SK-N-SH treated with all-trans-retinoic acid at 6 μM for 48 hours (cell line): ENCODE results near the gene FLRT1.

Experiments used
- ATAC-seq: fragments of 200-7000 bp; cut with Tn5 transposase; 3 replicates; pipeline ENCODE4 v1.9.1; 2020; ENCODE audit warnings: mild to moderate bottlenecking, moderate library complexity
- ARNTL ChIP-seq: fragments of 450-650 bp; formaldehyde crosslinking; IDR thresholded peaks from 2 replicates; pipeline ENCODE4 v1.5.0; 2020; ENCODE audit warnings: low read depth, mild to moderate bottlenecking, moderate library complexity, borderline replicate concordance
- BACH2 ChIP-seq: fragments of 250-450 bp; sonication (Bioruptor Pico); IDR thresholded peaks from 2 replicates; pipeline ENCODE4 v1.9.0; 2021; ENCODE audit warnings: mild to moderate bottlenecking, borderline replicate concordance
- CSDC2 ChIP-seq: fragments of 250-450 bp; sonication (Bioruptor Pico); IDR thresholded peaks from 2 replicates; pipeline ENCODE4 v1.5.0; 2020; ENCODE audit warnings: mild to moderate bottlenecking, moderate library complexity
- ESRRG ChIP-seq: fragments of 250-450 bp; sonication (Bioruptor Pico); IDR thresholded peaks from 2 replicates; pipeline ENCODE4 v1.6.1; 2021; ENCODE audit warnings: mild to moderate bottlenecking
- GLIS3 ChIP-seq: fragments of 250-450 bp; sonication (Bioruptor Pico); IDR thresholded peaks from 2 replicates; pipeline ENCODE4 v1.5.0; 2020; ENCODE audit warnings: mild to moderate bottlenecking, moderate library complexity
- ISL1 ChIP-seq: fragments of 250-450 bp; sonication (Bioruptor Pico); IDR thresholded peaks from 2 replicates; pipeline ENCODE4 v2.1.2; 2022; ENCODE audit warnings: mild to moderate bottlenecking, moderate library complexity
- OSR1 ChIP-seq: fragments of 250-450 bp; sonication (Bioruptor Pico); IDR thresholded peaks from 2 replicates; pipeline ENCODE4 v1.8.0; 2022; ENCODE audit warnings: moderate library complexity, mild to moderate bottlenecking, inconsistent platforms
- PATZ1 ChIP-seq: fragments of 250-450 bp; sonication (Bioruptor Pico); IDR thresholded peaks from 2 replicates; pipeline ENCODE4 v1.8.0; 2020; ENCODE audit warnings: mild to moderate bottlenecking, moderate library complexity, borderline replicate concordance
- PPARA ChIP-seq: fragments of 250-450 bp; sonication (Bioruptor Pico); IDR thresholded peaks from 2 replicates; pipeline ENCODE4 v1.5.0; 2020; ENCODE audit warnings: mild to moderate bottlenecking, borderline replicate concordance
- TOX ChIP-seq: fragments of 250-450 bp; sonication (Bioruptor Pico); IDR thresholded peaks from 2 replicates; pipeline ENCODE4 v1.8.0; 2021; ENCODE audit warnings: mild to moderate bottlenecking, moderate library complexity, borderline replicate concordance
- TSHZ2 ChIP-seq: fragments of 250-450 bp; sonication (Bioruptor Pico); IDR thresholded peaks from 2 replicates; pipeline ENCODE4 v1.5.0; 2020; ENCODE audit warnings: mild to moderate bottlenecking, moderate library complexity
- ZFP3 ChIP-seq: fragments of 250-450 bp; sonication (Bioruptor Pico); IDR thresholded peaks from 2 replicates; pipeline ENCODE4 v1.5.0; 2020; ENCODE audit warnings: mild to moderate bottlenecking, moderate library complexity
- ZFP30 ChIP-seq: fragments of 450-650 bp; formaldehyde crosslinking; IDR thresholded peaks from 2 replicates; pipeline ENCODE4 v1.5.0; 2022; ENCODE audit warnings: mild to moderate bottlenecking, moderate library complexity
- ZNF565 ChIP-seq: fragments of 450-650 bp; formaldehyde crosslinking; conservative IDR thresholded peaks from 2 replicates; pipeline ENCODE4 v1.5.0; 2020; ENCODE audit warnings: low read depth, mild to moderate bottlenecking, moderate library complexity
- ZNF70 ChIP-seq: fragments of 450-650 bp; formaldehyde crosslinking; IDR thresholded peaks from 2 replicates; pipeline ENCODE4 v1.5.0; 2020; ENCODE audit warnings: mild to moderate bottlenecking, moderate library complexity
- ZNF8 ChIP-seq: fragments of 450-650 bp; formaldehyde crosslinking; IDR thresholded peaks from 2 replicates; pipeline ENCODE4 v1.5.0; 2020; ENCODE audit warnings: mild to moderate bottlenecking, moderate library complexity
- TF ChIP-seq, protein P1 (sequence below): fragments of 250-450 bp; sonication (Bioruptor Pico); IDR thresholded peaks from 2 replicates; pipeline ENCODE4 v1.8.0; 2021; ENCODE audit warnings: low read depth, mild to moderate bottlenecking, moderate library complexity, borderline replicate concordance
- TF ChIP-seq, protein P2 (sequence below): fragments of 250-450 bp; sonication (Bioruptor Pico); IDR thresholded peaks from 2 replicates; pipeline ENCODE4 v1.5.1; 2020; ENCODE audit warnings: low read depth, mild to moderate bottlenecking, moderate library complexity

Gene FLRT1

DNA sequence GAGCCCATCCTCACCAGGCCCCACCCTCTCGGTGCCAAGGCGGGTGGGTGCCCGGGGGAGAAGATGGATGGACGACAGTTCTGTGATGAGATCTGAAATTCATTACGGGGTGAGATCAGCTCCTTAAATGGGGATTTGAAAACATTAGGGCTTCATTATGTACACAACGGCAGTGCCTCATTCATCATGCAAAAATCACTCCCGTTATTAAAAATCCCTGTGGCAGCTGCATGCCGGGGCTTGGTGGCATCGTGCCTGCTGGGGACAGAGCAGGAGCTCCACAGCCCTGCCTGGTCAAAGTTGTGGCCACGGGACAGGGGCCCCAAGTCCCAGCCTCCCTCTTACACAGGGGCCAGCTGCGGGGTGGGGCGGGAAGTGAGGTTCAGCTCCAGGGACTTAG lies 29.3 kb upstream of the FLRT1 start:
- TF ChIP-seq, protein P1, sequence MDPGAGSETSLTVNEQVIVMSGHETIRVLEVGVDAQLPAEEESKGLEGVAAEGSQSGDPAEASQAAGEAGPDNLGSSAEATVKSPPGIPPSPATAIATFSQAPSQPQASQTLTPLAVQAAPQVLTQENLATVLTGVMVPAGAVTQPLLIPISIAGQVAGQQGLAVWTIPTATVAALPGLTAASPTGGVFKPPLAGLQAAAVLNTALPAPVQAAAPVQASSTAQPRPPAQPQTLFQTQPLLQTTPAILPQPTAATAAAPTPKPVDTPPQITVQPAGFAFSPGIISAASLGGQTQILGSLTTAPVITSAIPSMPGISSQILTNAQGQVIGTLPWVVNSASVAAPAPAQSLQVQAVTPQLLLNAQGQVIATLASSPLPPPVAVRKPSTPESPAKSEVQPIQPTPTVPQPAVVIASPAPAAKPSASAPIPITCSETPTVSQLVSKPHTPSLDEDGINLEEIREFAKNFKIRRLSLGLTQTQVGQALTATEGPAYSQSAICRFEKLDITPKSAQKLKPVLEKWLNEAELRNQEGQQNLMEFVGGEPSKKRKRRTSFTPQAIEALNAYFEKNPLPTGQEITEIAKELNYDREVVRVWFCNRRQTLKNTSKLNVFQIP (CRISPR knock-in tag): no peak
- TF ChIP-seq ARNTL (CRISPR knock-in tag) (no peak), PATZ1 (no peak), ZNF8 (CRISPR knock-in tag) (no peak), PPARA (CRISPR knock-in tag) (no peak), CSDC2 (CRISPR knock-in tag) (no peak), ZNF565 (CRISPR knock-in tag) (no peak), ZNF70 (CRISPR knock-in tag) (no peak), ZFP3 (CRISPR knock-in tag) (no peak), BACH2 (CRISPR knock-in tag) (no peak), TOX (CRISPR knock-in tag) (no peak), GLIS3 (CRISPR knock-in tag) (no peak), ZFP30 (CRISPR knock-in tag) (no peak), ISL1 (no peak), ESRRG (CRISPR knock-in tag) (no peak), TSHZ2 (CRISPR knock-in tag) (no peak)
- TF ChIP-seq, protein P2, sequence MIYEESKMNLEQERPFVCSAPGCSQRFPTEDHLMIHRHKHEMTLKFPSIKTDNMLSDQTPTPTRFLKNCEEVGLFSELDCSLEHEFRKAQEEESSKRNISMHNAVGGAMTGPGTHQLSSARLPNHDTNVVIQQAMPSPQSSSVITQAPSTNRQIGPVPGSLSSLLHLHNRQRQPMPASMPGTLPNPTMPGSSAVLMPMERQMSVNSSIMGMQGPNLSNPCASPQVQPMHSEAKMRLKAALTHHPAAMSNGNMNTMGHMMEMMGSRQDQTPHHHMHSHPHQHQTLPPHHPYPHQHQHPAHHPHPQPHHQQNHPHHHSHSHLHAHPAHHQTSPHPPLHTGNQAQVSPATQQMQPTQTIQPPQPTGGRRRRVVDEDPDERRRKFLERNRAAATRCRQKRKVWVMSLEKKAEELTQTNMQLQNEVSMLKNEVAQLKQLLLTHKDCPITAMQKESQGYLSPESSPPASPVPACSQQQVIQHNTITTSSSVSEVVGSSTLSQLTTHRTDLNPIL (CRISPR knock-in tag): no peak
- no peak for ATAC-seq

DNA sequence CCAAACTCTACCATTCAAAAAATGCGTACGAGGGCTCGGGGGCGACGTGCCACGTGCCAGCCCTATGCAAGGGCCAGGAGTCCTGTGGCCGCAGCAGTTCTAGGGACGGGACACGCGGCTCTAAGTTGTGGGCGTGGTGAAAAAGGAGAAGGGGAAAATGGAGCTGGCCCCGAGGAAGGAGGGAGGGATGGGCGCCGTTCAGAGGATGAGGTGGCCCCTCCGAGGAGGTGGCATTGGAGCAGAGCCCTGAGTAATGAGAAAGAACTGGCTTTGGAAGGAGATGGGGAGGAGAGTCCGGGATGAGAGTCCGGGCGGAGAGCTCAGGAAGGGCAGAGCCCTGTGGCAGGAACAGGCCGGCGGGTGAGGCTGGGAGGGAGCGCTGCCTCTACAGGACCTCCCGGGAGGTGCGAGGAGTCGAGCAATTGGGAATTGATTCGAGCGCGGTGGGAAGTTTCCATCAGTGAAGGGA lies 28.5 kb upstream of the FLRT1 start:
- TF ChIP-seq CSDC2 (CRISPR knock-in tag) (no peak), ZFP3 (CRISPR knock-in tag) (no peak), ISL1 (no peak), OSR1 (CRISPR knock-in tag) (no peak)
- peak; percentile 55 for ATAC-seq

DNA sequence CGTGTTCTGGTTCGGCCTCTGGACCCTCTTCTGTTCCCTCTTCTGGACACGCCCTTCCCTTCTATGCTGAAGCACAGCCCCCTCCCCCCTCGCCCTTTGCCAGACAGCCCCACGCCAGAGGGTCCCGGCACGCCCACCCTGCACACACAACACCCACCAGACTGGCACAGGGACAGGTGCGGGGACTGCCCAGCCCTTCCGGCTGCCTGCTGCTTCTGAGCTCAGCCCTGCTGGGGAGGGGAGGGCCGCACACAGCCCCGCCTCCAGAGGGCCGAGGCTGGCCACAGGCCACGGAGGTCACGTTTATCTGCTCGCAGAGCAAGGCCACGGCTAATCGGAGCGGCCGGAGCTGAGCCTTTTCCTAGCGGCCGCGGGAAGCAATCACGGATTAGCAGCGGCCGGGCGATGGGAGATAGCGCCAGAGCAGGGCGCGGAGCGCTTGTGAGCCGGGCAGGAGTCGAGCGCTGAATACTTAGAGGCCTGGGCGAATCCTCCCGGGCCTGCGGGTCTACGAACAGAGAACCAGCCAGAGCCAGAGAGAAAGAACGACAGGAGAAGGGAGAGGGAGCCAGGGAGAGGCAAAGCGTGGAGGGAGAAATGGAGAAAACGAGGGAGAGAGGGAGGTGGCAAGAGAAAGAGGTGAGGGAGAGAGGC lies 28.0 kb upstream of the FLRT1 start:
- TF ChIP-seq, protein P1 (CRISPR knock-in tag): no peak
- TF ChIP-seq, all 23 proteins: peak for 0
- ATAC-seq: peak; percentile 33

GRCh38 chr11:64008283-64008913 lies 27.3 kb upstream of the FLRT1 start:
- no peak for ATAC-seq

More at GRCh38 chr11:64008283-64008913, 27.3 kb upstream of the FLRT1 start:
- TF ChIP-seq TOX (CRISPR knock-in tag): no peak
- TF ChIP-seq, protein P2 (CRISPR knock-in tag): no peak
- no peak for TF ChIP-seq TSHZ2 (CRISPR knock-in tag)
- no peak for TF ChIP-seq GLIS3 (CRISPR knock-in tag)
